GM12878 (cell line): ENCODE data around the gene NUP62. TPM values are rescaled to one million over a fixed set of nuclear protein-coding genes. Genes with fewer than 3 reads are reported as not detected.

Experiments
- ATF2 ChIP-seq: IDR thresholded peaks from 2 replicates; pipeline ENCODE4 v1.6.1; 2012; ENCODE audit warnings: low read length, inconsistent platforms
- ATF7 ChIP-seq: fragments of 450-650 bp; IDR thresholded peaks from 2 replicates; pipeline ENCODE4 v1.6.1; 2016; ENCODE audit warnings: low read depth, mild to moderate bottlenecking
- BACH1 ChIP-seq: fragments of 450-650 bp; IDR thresholded peaks from 2 replicates; pipeline ENCODE4 v1.6.1; 2017; ENCODE audit warnings: mild to moderate bottlenecking, borderline replicate concordance
- BCL11A ChIP-seq: IDR thresholded peaks from 2 replicates; pipeline ENCODE4 v1.6.1; 2011; ENCODE audit warnings: low read depth, low read length
- BHLHE40 ChIP-seq, 2 experiments: fragments of 450-650 bp in 1 of 2; IDR thresholded peaks; 2 replicates each; pipeline ENCODE4 v1.6.1; 2011 to 2017; ENCODE audit warnings: low read depth in 2 of 2, borderline replicate concordance in 1 of 2, improper control_type of control experiment in 1 of 2, low read length in 1 of 2, mild to moderate bottlenecking in 1 of 2
- CREB1 ChIP-seq: IDR thresholded peaks from 2 replicates; pipeline ENCODE4 v1.6.1; 2012; ENCODE audit warnings: low read depth, mild to moderate bottlenecking, inconsistent platforms
- DPF2 ChIP-seq: fragments of 450-650 bp; IDR thresholded peaks from 2 replicates; pipeline ENCODE4 v1.6.1; 2017; ENCODE audit warnings: mild to moderate bottlenecking
- E2F4 ChIP-seq: IDR thresholded peaks from 2 replicates; pipeline ENCODE4 v1.6.1; 2012; ENCODE audit warnings: low read depth, low read length, improper control_type of control experiment
- E2F8 ChIP-seq: fragments of 450-650 bp; IDR thresholded peaks from 2 replicates; pipeline ENCODE4 v1.6.1; 2018; ENCODE audit warnings: mild to moderate bottlenecking, low read depth, moderate library complexity; ENCODE audit not compliant: partially characterized antibody
- GATAD2B ChIP-seq: fragments of 450-650 bp; conservative IDR thresholded peaks from 2 replicates; pipeline ENCODE4 v1.6.1; 2017; ENCODE audit warnings: low read depth, mild to moderate bottlenecking, moderate library complexity
- KAT2A ChIP-seq: conservative IDR thresholded peaks from 2 replicates; pipeline ENCODE4 v1.6.1; 2011; ENCODE audit warnings: low read depth, low read length; ENCODE audit not compliant: control insufficient read depth
- MEF2B ChIP-seq: fragments of 450-650 bp; IDR thresholded peaks from 2 replicates; pipeline ENCODE4 v1.6.1; 2018; ENCODE audit warnings: mild to moderate bottlenecking, moderate library complexity; ENCODE audit not compliant: partially characterized antibody, poor library complexity, severe bottlenecking
- MLLT1 ChIP-seq: fragments of 450-650 bp; IDR thresholded peaks from 2 replicates; pipeline ENCODE4 v1.6.1; 2016; ENCODE audit warnings: mild to moderate bottlenecking
- NFXL1 ChIP-seq: fragments of 450-650 bp; IDR thresholded peaks from 2 replicates; pipeline ENCODE4 v1.6.1; 2017; ENCODE audit warnings: antibody characterized with exemption, mild to moderate bottlenecking, borderline replicate concordance
- NR2C1 ChIP-seq: fragments of 450-650 bp; IDR thresholded peaks from 2 replicates; pipeline ENCODE4 v1.6.1; 2017; ENCODE audit warnings: antibody characterized with exemption, mild to moderate bottlenecking, moderate library complexity
- POLR2A ChIP-seq: IDR thresholded peaks from 2 replicates; pipeline ENCODE4 v1.6.1; 2011; ENCODE audit warnings: low read depth, mild to moderate bottlenecking, low read length
- SMAD5 ChIP-seq: IDR thresholded peaks from 2 replicates; pipeline ENCODE4 v1.6.1; 2016; ENCODE audit warnings: antibody characterized with exemption, low read depth
- SP1 ChIP-seq: IDR thresholded peaks from one replicate; pipeline ENCODE4 v1.6.1; 2011; ENCODE audit warnings: low read depth, low read length
- ZBTB4 ChIP-seq: fragments of 450-650 bp; formaldehyde crosslinking; IDR thresholded peaks from 2 replicates; pipeline ENCODE4 v1.4.0; 2022; ENCODE audit warnings: mild to moderate bottlenecking, moderate library complexity
- ZNF217 ChIP-seq: fragments of 450-650 bp; IDR thresholded peaks from 2 replicates; pipeline ENCODE4 v1.6.1; 2017; ENCODE audit warnings: antibody characterized with exemption, mild to moderate bottlenecking
- ZNF274 ChIP-seq: IDR thresholded peaks from one replicate; pipeline ENCODE4 v1.8.0; 2011; ENCODE audit not compliant: insufficient read length, insufficient read depth
- polyA plus RNA-seq, 11 experiments: library from polyadenylated mRNA; depleted of rRNA in 4 of 11; unstranded in 6 of 11; stranded (reverse) in 5 of 11; fragments of >200 nt; fragmentation: Nextera tagmentation in 4 of 11; fragmentation: Illumina TruSeq in 1 of 11; extraction: Ambion mirVana in 4 of 11; extraction: Trizol in 1 of 11; gene quantifications; 1 replicate in 1 of 11; 2 replicates in 10 of 11; pipeline versions ENCODE4 v1.2.1 to v1.2.3, GENCODE V29; 2011 to 2016; ENCODE audit warnings: inconsistent platforms in 2 of 11, missing spikeins in 2 of 11, low read depth in 1 of 11
- total RNA-seq, 4 experiments: library from RNA; depleted of rRNA in 3 of 4; stranded (reverse); fragments of >200 nt in 3 of 4; fragmentation: Illumina TruSeq in 1 of 4; extraction: Trizol in 1 of 4; gene quantifications; 2 replicates each; pipeline versions ENCODE4 v1.2.1 to v1.2.3, GENCODE V29; 2013 to 2021

Gene NUP62
- total and polyA plus RNA-seq, 10 of the 15 experiments (the other 5 are each of a cell fraction or from before 2014, with no cell fraction given), result 19.5 to 110 (median 66.9) TPM

- TF ChIP-seq E2F8 (no peak), NR2C1 (no peak), DPF2 (peak; percentile 32; the same call in 1 of the 2 replicates), SP1 (no peak), ATF2 (no peak), CREB1 (no peak), ZBTB4 (CRISPR knock-in tag) (no peak), KAT2A (no peak), NFXL1 (no peak), E2F4 (no peak), GATAD2B (peak; percentile 69), ZNF217 (no peak), SMAD5 (no peak), ZNF274 (no peak), ATF7 (peak; percentile 38), BHLHE40 (IDR thresholded peaks at IDR 0.05; ENCODE audit: borderline replicate concordance in 1 of 2, low read depth in 2 of 2, low read length in 1 of 2) (peak in 1 of 2 experiments; percentile 77; a peak in 2 of 4 replicates), MLLT1 (peak; percentile 75), BACH1 (peak; percentile 84), MEF2B (peak; percentile 69), POLR2A (peak; percentile 64), BCL11A (no peak)
These were observed 41.4 kb downstream of the NUP62 start (continued) for GRCh38 chr19:49887665-49888509.
